ENCODE measurements around the gene LHX2. TPM values are rescaled to one million over a fixed set of nuclear protein-coding genes. Genes with fewer than 3 reads are reported as not detected.

Gene LHX2
- total RNA-seq, 1 donor from 2014 or later: not detected

- Mint-ChIP-seq H3K9me3 (ENCODE audit: unreplicated experiment) (no peaks in the 10 kb centered on the region), H3K36me3 (ENCODE audit: unreplicated experiment) (no peaks in the 10 kb centered on the region), H3K4me1 (ENCODE audit: unreplicated experiment) (peaks cover 15% of the 10 kb centered on the region), H3K4me3 (ENCODE audit: unreplicated experiment) (no peak overlapping the region), H3K27ac (ENCODE audit: unreplicated experiment) (no peak overlapping the region), H3K27me3 (ENCODE audit: unreplicated experiment) (peaks cover 87% of the 10 kb centered on the region)
- no peak for DNase-seq (ENCODE audit: extremely low spot score, unreplicated experiment)
- TF ChIP-seq CTCF (IDR thresholded peaks at IDR 0.05): no peak
These were observed 7.8 kb upstream of the LHX2 start for GRCh38 chr9:124003636-124004349.

DNA sequence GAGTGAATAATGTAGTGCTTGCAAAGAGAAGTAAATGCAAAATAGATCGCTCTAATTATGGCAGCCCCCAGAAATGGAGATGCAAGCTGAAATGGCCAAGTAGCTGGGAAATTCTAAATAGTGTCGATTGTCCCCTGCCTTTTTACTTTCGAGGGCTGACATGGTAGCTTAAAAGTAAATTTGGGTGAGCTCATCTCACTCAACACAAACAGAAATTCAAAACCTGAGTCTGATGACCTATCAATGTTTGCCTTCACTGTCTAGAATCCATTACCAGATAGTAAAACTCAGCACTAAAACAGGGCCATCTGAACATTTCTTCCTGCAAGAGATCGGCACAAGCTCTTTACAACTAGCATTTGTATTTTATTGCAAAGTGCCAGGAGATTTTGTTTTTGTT, 7.0 kb upstream of the LHX2 start:
- Mint-ChIP-seq H3K4me3 (ENCODE audit: unreplicated experiment) (no peak overlapping the region), H3K9me3 (ENCODE audit: unreplicated experiment) (no peaks in the 10 kb centered on the region), H3K4me1 (ENCODE audit: unreplicated experiment) (peaks cover 17% of the 10 kb centered on the region), H3K36me3 (ENCODE audit: unreplicated experiment) (no peaks in the 10 kb centered on the region), H3K27ac (ENCODE audit: unreplicated experiment) (no peak overlapping the region), H3K27me3 (ENCODE audit: unreplicated experiment) (peaks cover 89% of the 10 kb centered on the region)
- no peak for DNase-seq (ENCODE audit: extremely low spot score, unreplicated experiment)
- TF ChIP-seq CTCF (IDR thresholded peaks at IDR 0.05): no peak

GRCh38 chr9:124005029-124005771, 6.4 kb upstream of the LHX2 start:
- no peak for TF ChIP-seq CTCF (IDR thresholded peaks at IDR 0.05)
- Mint-ChIP-seq H3K4me1 (ENCODE audit: unreplicated experiment) (peaks cover 20% of the 10 kb centered on the region), H3K27ac (ENCODE audit: unreplicated experiment) (no peak overlapping the region), H3K36me3 (ENCODE audit: unreplicated experiment) (no peaks in the 10 kb centered on the region), H3K27me3 (ENCODE audit: unreplicated experiment) (peaks cover 95% of the 10 kb centered on the region), H3K4me3 (ENCODE audit: unreplicated experiment) (no peak overlapping the region), H3K9me3 (ENCODE audit: unreplicated experiment) (no peaks in the 10 kb centered on the region)
- DNase-seq (ENCODE audit: extremely low spot score, unreplicated experiment): no peak

DNA sequence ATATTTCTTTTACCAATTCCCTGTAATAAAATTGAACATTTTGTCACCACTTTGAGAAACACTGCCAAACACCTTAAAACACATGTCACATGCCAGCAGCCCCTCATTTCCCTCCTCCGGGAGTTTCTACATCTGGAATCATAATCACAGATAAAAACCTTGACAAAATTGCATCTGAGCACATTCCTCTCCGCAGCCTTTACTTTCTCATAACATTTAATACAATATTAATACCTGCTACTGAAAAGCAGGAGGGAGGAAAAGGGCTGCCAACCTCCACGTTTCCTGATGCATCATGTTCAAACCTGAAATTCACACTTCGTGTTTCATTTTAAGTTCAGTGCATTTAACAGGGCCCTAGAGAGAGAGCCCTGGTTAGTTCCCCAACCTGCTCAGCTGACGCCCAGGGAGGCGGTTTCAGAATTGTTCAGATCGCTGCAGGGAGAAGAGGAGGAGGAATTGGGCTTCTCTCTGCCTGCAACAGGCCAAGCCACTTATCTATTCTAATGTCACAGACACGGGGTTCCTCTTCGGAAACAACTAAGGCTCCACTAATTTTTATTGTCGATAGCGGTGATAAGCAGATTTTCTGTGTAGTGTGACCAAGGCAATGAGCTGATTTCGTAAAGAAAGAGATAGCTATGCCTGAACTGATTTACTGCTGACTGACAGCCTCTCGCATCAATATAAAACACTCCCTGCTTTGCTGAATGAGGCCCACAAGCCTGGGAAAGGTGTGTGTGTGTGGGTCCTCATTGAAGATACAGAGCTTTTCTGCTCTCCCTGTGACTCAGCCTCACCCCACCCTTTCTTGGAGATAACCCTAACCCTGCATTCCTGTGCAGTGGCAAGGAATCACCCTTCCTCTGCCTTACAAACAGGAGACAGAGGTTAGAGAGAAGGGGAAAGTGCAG, 4.9 kb upstream of the LHX2 start:
- Mint-ChIP-seq H3K4me1 (ENCODE audit: unreplicated experiment) (peaks cover 20% of the 10 kb centered on the region), H3K4me3 (ENCODE audit: unreplicated experiment) (no peak overlapping the region), H3K27ac (ENCODE audit: unreplicated experiment) (no peak overlapping the region), H3K36me3 (ENCODE audit: unreplicated experiment) (no peaks in the 10 kb centered on the region), H3K9me3 (ENCODE audit: unreplicated experiment) (no peaks in the 10 kb centered on the region), H3K27me3 (ENCODE audit: unreplicated experiment) (peaks cover 86% of the 10 kb centered on the region)
- DNase-seq (ENCODE audit: extremely low spot score, unreplicated experiment): no peak
- no peak for TF ChIP-seq CTCF (IDR thresholded peaks at IDR 0.05)

All from osteocyte (in vitro differentiated cells).